HepG2 (cell line): ENCODE measurements around the gene SMC1B. TPM values are rescaled to one million over a fixed set of nuclear protein-coding genes. Genes with fewer than 3 reads are reported as not detected.

Experiments
- ATAC-seq: fragments of 200-7000 bp; cut with Tn5 transposase; 3 replicates; pipeline ENCODE4 v1.9.1; 2020; ENCODE audit warnings: mild to moderate bottlenecking, moderate library complexity
- BruUV-seq: library from RNA; stranded (reverse); fragments of 400-500 nt; replicated peaks from 2 replicates; lab custom pipeline; 2021; lab: Mats Ljungman, UMichigan
- CTCF ChIA-PET: fragments of 300-600 bp; formaldehyde crosslinking; extraction: SDS; loops from one replicate; lab custom pipeline; 2021; ENCODE audit warnings: low total read pairs, inconsistent platforms, low intra/inter-chr PET ratio; lab: Yijun Ruan, JAX
- POLR2A ChIA-PET: fragments of 350-600 bp; sonication (Branson Sonifier 250); formaldehyde crosslinking; loops from one replicate; lab custom pipeline; 2020; ENCODE audit warnings: antibody characterized with exemption, inconsistent platforms; lab: Yijun Ruan, JAX
- DNase-seq: peaks from one replicate; pipeline ENCODE4 v3.0.0-alpha.2; 2015; ENCODE audit warnings: low spot score
- FAIRE-seq: peaks from 3 replicates; lab custom pipeline; 2011; peaks lifted over from hg19 to GRCh38; lab: Jason Lieb, UNC
- H2AFZ ChIP-seq: one replicate; pipeline ENCODE4 v1.6.1; 2011; ENCODE audit warnings: low read length, inconsistent platforms
- H3K27ac ChIP-seq: fragments of 300-600 bp; 3 replicates; pipeline ENCODE4 v1.8.0; 2011; ENCODE audit warnings: mixed run types, mild to moderate bottlenecking, mixed read lengths, low read length, inconsistent platforms; ENCODE audit not compliant: insufficient read depth; ENCODE audit errors: extremely low read length
- H3K27me3 ChIP-seq, 2 experiments: fragments of 200-600 bp in 1 of 2; 2 replicates in 1 of 2; 3 replicates in 1 of 2; pipeline versions ENCODE4 v1.6.0 to v1.8.0; 2011; ENCODE audit warnings: low read length in 2 of 2, mild to moderate bottlenecking in 2 of 2, moderate library complexity in 2 of 2, inconsistent platforms in 1 of 2; ENCODE audit not compliant: insufficient read depth in 2 of 2, control insufficient read depth in 1 of 2
- H3K36me3 ChIP-seq, 2 experiments: fragments of 200-600 bp in 1 of 2; replicated peaks in 1 of 2; 2 replicates in 1 of 2; 3 replicates in 1 of 2; pipeline versions ENCODE4 v1.5.1 to v1.8.0; 2011; ENCODE audit warnings: low read length in 2 of 2, inconsistent platforms in 1 of 2; ENCODE audit not compliant: insufficient read depth in 2 of 2, control insufficient read depth in 1 of 2
- H3K4me1 ChIP-seq: 2 replicates; pipeline ENCODE4 v1.5.1; 2012; ENCODE audit warnings: low read length, inconsistent platforms; ENCODE audit not compliant: insufficient read depth
- H3K4me2 ChIP-seq: 2 replicates; pipeline ENCODE4 v1.6.0; 2011; ENCODE audit warnings: low read depth, low read length, inconsistent platforms
- H3K4me3 ChIP-seq, 3 experiments: fragments of 200-600 bp in 1 of 3; sonication (generic), shearing (Covaris generic) in 1 of 3; replicated peaks in 1 of 3; 2 replicates each; pipeline ENCODE4 v1.5.1; 2011 to 2016; ENCODE audit warnings: low read length in 3 of 3, inconsistent platforms in 2 of 3, low read depth in 2 of 3, mild to moderate bottlenecking in 2 of 3, control low read depth in 1 of 3, mixed read lengths in 1 of 3; ENCODE audit not compliant: insufficient read depth in 1 of 3
- H3K79me2 ChIP-seq: one replicate; pipeline ENCODE4 v1.6.1; 2011; ENCODE audit warnings: low read length, inconsistent platforms; ENCODE audit not compliant: insufficient read depth
- H3K9ac ChIP-seq: 2 replicates; pipeline ENCODE4 v1.6.0; 2011; ENCODE audit warnings: mild to moderate bottlenecking, low read depth, low read length, inconsistent platforms; ENCODE audit not compliant: insufficient read depth
- H3K9me3 ChIP-seq: 2 replicates; pipeline ENCODE4 v1.5.1; 2012; ENCODE audit warnings: mild to moderate bottlenecking, low read length
- H4K20me1 ChIP-seq: 2 replicates; pipeline ENCODE4 v1.6.0; 2011; ENCODE audit warnings: inconsistent platforms, mild to moderate bottlenecking, low read length, moderate library complexity; ENCODE audit not compliant: insufficient read depth
- CEBPG ChIP-seq: IDR thresholded peaks from 2 replicates; pipeline ENCODE4 v1.6.1; 2016
- FOXP1 ChIP-seq, 2 experiments: fragments of 450-650 bp in 1 of 2; IDR thresholded peaks; 2 replicates each; pipeline ENCODE4 v1.6.1; 2017 to 2018; ENCODE audit warnings: antibody characterized with exemption in 1 of 2
- KDM4B ChIP-seq: sonication (generic); formaldehyde crosslinking; IDR thresholded peaks from 2 replicates; pipeline ENCODE4 v1.4.0; 2020; ENCODE audit warnings: missing genetic modification reagents
- PCBP1 ChIP-seq: fragments of 200-400 bp; formaldehyde crosslinking; IDR thresholded peaks from 2 replicates; pipeline ENCODE4 v1.6.1; 2017; ENCODE audit warnings: mild to moderate bottlenecking, low read depth, low read length, borderline replicate concordance
- SETDB1 ChIP-seq: sonication (generic); formaldehyde crosslinking; IDR thresholded peaks from 2 replicates; pipeline ENCODE4 v1.5.1; 2020; ENCODE audit warnings: missing genetic modification reagents, mild to moderate bottlenecking, borderline replicate concordance
- SRSF9 ChIP-seq: fragments of 200-400 bp; formaldehyde crosslinking; IDR thresholded peaks from 2 replicates; pipeline ENCODE4 v1.6.1; 2018; ENCODE audit warnings: borderline replicate concordance, mild to moderate bottlenecking, low read depth, low read length; ENCODE audit not compliant: insufficient read depth, poor library complexity, severe bottlenecking
- ZBTB33 ChIP-seq: sonication (generic); formaldehyde crosslinking; IDR thresholded peaks from 2 replicates; pipeline ENCODE4 v1.4.0; 2020; ENCODE audit warnings: missing genetic modification reagents
- ZNF263 ChIP-seq: sonication (generic); formaldehyde crosslinking; IDR thresholded peaks from 2 replicates; pipeline ENCODE4 v1.4.0; 2020; ENCODE audit warnings: missing genetic modification reagents
- ZNF326 ChIP-seq: sonication (generic); formaldehyde crosslinking; IDR thresholded peaks from 2 replicates; pipeline ENCODE4 v1.4.0; 2020; ENCODE audit warnings: missing genetic modification reagents, borderline replicate concordance
- ZNF44 ChIP-seq: sonication (generic); formaldehyde crosslinking; IDR thresholded peaks from 2 replicates; pipeline ENCODE4 v1.5.1; 2020; ENCODE audit warnings: mild to moderate bottlenecking, missing genetic modification reagents
- ZNF589 ChIP-seq: sonication (generic); formaldehyde crosslinking; conservative IDR thresholded peaks from 2 replicates; pipeline ENCODE4 v1.8.0; 2022; ENCODE audit warnings: mild to moderate bottlenecking, moderate library complexity, missing genetic modification reagents
- ZNF687 ChIP-seq: sonication (generic); formaldehyde crosslinking; IDR thresholded peaks from 2 replicates; pipeline ENCODE4 v1.5.1; 2020; ENCODE audit warnings: mild to moderate bottlenecking, missing genetic modification reagents, moderate library complexity
- WGBS: methylation state at CpG from one replicate; pipeline ENCODE4 v1.1.6; 2017; ENCODE audit warnings: low lambda C conversion rate; 5-methylcytosine and 5-hydroxymethylcytosine counted together
- in situ Hi-C: cut with HindIII; loops from 2 replicates; pipeline ENCODE4 v1.10.0; 2017; ENCODE audit warnings: low pct_unique_long_range_greater_than_20kb; ENCODE audit not compliant: extremely low pct_ligation_motif_present
- intact Hi-C: fragments of 100-400 bp; cut with micrococcal nuclease; formaldehyde crosslinking; loops from one replicate; pipeline ENCODE4 v1.10.0; 2022; ENCODE audit not compliant: unreplicated experiment
- polyA plus RNA-seq, 8 experiments: library from polyadenylated mRNA; depleted of rRNA in 3 of 8; stranded (reverse) in 7 of 8; unstranded in 1 of 8; fragments of >200 nt; fragmentation: Illumina TruSeq in 4 of 8; extraction: Trizol in 4 of 8; gene quantifications; 2 replicates each; pipeline versions ENCODE4 v1.2.1 to v1.2.3, GENCODE V29; 2011 to 2016; ENCODE audit warnings: low read depth in 4 of 8, missing spikeins in 1 of 8, mixed read lengths in 1 of 8; ENCODE audit not compliant: insufficient read depth in 1 of 8
- total RNA-seq, 5 experiments: library from RNA; depleted of rRNA; stranded (reverse); fragments of >200 nt; fragmentation: Illumina TruSeq; extraction: Trizol; gene quantifications; 2 replicates each; pipeline ENCODE4 v1.2.3, GENCODE V29; 2016; ENCODE audit warnings: low read depth in 1 of 5
- TF ChIP-seq, protein P1 (sequence below): sonication (generic); formaldehyde crosslinking; IDR thresholded peaks from 2 replicates; pipeline ENCODE4 v1.4.0; 2020; ENCODE audit warnings: missing genetic modification reagents
- TF ChIP-seq, protein P2 (sequence below): sonication (generic); formaldehyde crosslinking; IDR thresholded peaks from 2 replicates; pipeline ENCODE4 v1.5.0; 2020; ENCODE audit warnings: missing genetic modification reagents
- TF ChIP-seq, protein P3 (sequence below): sonication (generic); formaldehyde crosslinking; IDR thresholded peaks from 2 replicates; pipeline ENCODE4 v1.4.0; 2020; ENCODE audit warnings: missing genetic modification reagents

SMC1B gene
- total and polyA plus RNA-seq, 2 of the 13 experiments (the other 11 are each of a cell fraction or from before 2014, with no cell fraction given) = not detected

- intact Hi-C loops (no loop called here), in situ Hi-C loops (loop anchor here (5.0 kb wide), 1 partner anchor 34 kb away; no protein-coding TSS in a partner anchor)
- Histone ChIP-seq H3K27me3 (no peaks in the 10 kb centered on the region), H3K27ac (peak overlapping the region; percentile 44), H3K79me2 (peaks cover 12% of the 10 kb centered on the region), H3K4me3 (no peak overlapping the region), H3K4me2 (no peak overlapping the region), H3K36me3 (no peaks in the 10 kb centered on the region), H2AFZ (no peak overlapping the region), H3K4me1 (peaks cover 48% of the 10 kb centered on the region), H3K9me3 (no peaks in the 10 kb centered on the region), H4K20me1 (peaks cover 7% of the 10 kb centered on the region; the same call in 1 of the 2 replicates), H3K9ac (no peak overlapping the region)
- BruUV-seq = no TSS peak
- DNase-seq = no peak
- 88% methylated on average over 9 of the region's 9 CpGs for whole genome bisulfite sequencing
- FAIRE-seq = no peak
- CTCF ChIA-PET = no interaction called here
- POLR2A ChIA-PET = interaction anchor here (2.3 kb wide), 1 partner anchor 33 kb away, joined by 12 read pairs; no protein-coding TSS in a partner anchor
- ATAC-seq = no peak
- TF ChIP-seq ZNF326 (CRISPR knock-in tag) (no peak), PCBP1 (no peak), SRSF9 (no peak), ZNF687 (peak; percentile 27), ZBTB33 (CRISPR knock-in tag) (peak; percentile 83), ZNF263 (0 out of 2 replicates have a peak, but pooled peaks have one; percentile 36), FOXP1 (IDR thresholded peaks at IDR 0.05) (no peak), FOXP1 (CRISPR knock-in tag; IDR thresholded peaks at IDR 0.05) (no peak), KDM4B (CRISPR knock-in tag) (no peak), ZNF589 (CRISPR knock-in tag) (no peak), SETDB1 (CRISPR knock-in tag) (no peak), ZNF44 (CRISPR knock-in tag) (no peak), CEBPG (CRISPR knock-in tag) (no peak)
- TF ChIP-seq, protein P1, sequence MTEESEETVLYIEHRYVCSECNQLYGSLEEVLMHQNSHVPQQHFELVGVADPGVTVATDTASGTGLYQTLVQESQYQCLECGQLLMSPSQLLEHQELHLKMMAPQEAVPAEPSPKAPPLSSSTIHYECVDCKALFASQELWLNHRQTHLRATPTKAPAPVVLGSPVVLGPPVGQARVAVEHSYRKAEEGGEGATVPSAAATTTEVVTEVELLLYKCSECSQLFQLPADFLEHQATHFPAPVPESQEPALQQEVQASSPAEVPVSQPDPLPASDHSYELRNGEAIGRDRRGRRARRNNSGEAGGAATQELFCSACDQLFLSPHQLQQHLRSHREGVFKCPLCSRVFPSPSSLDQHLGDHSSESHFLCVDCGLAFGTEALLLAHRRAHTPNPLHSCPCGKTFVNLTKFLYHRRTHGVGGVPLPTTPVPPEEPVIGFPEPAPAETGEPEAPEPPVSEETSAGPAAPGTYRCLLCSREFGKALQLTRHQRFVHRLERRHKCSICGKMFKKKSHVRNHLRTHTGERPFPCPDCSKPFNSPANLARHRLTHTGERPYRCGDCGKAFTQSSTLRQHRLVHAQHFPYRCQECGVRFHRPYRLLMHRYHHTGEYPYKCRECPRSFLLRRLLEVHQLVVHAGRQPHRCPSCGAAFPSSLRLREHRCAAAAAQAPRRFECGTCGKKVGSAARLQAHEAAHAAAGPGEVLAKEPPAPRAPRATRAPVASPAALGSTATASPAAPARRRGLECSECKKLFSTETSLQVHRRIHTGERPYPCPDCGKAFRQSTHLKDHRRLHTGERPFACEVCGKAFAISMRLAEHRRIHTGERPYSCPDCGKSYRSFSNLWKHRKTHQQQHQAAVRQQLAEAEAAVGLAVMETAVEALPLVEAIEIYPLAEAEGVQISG (CRISPR knock-in tag) = no peak
- TF ChIP-seq, protein P2, sequence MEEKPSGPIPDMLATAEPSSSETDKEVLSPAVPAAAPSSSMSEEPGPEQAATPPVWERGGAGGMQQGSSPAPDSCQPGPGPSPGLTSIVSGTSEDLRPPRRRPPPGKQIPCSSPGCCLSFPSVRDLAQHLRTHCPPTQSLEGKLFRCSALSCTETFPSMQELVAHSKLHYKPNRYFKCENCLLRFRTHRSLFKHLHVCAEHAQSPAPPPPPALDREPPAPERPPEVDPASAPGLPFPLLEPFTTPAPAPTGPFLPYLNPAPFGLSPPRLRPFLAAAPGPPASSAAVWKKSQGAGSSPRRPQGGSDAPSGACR (CRISPR knock-in tag) = no peak
- TF ChIP-seq, protein P3, sequence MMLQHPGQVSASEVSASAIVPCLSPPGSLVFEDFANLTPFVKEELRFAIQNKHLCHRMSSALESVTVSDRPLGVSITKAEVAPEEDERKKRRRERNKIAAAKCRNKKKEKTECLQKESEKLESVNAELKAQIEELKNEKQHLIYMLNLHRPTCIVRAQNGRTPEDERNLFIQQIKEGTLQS (CRISPR knock-in tag) = no peak
Observed at GRCh38 chr22:45306139-45306538, 107.3 kb downstream of the SMC1B start.
